Measurements from ENCODE around the gene KCTD2.

GRCh38 chr17:75005291-75005690 is 41.7 kb upstream of the KCTD2 start:
- TF ChIP-seq CTCF (IDR thresholded peaks at IDR 0.05; ENCODE audit: insufficient read depth, low read length, poor library complexity, severe bottlenecking) (no peak), EZH2phosphoT487 (conservative IDR thresholded peaks at IDR 0.05; ENCODE audit: low read length) (no peak)
